PC-9 (cell line): ENCODE data around the gene CPB2. TPM values are rescaled to one million over a fixed set of nuclear protein-coding genes. Genes with fewer than 3 reads are reported as not detected.

ENCODE experiments used
- BruUV-seq: library from RNA; stranded (reverse); fragments of 400-500 nt; replicated peaks from 2 replicates; lab custom pipeline; 2021; lab: Mats Ljungman, UMichigan
- CTCF ChIA-PET: fragments of 300-600 bp; sonication (Branson Sonifier 250); formaldehyde crosslinking; loops from one replicate; lab custom pipeline; 2022; ENCODE audit warnings: antibody characterized with exemption; lab: Charles Lee
- POLR2A ChIA-PET: fragments of 300-600 bp; sonication (Branson Sonifier 250); formaldehyde crosslinking; loops from one replicate; lab custom pipeline; 2022; ENCODE audit warnings: antibody characterized with exemption; ENCODE audit not compliant: unreplicated experiment; lab: Charles Lee
- DNase-seq, 2 experiments: peaks; one replicate each; pipeline versions ENCODE4 v3.0.0 to v3.0.0-alpha.2; 2015 to 2022; ENCODE audit warnings: mixed read lengths in 1 of 2
- H2AFZ ChIP-seq: fragments of 200-600 bp; sonication (generic); 2 replicates; pipeline ENCODE4 v1.8.1; 2017; ENCODE audit warnings: antibody characterized with exemption
- H3F3A ChIP-seq: fragments of 200-600 bp; sonication (generic); 2 replicates; pipeline ENCODE4 v1.8.1; 2017; ENCODE audit warnings: antibody characterized with exemption, mild to moderate bottlenecking, low read depth; ENCODE audit not compliant: insufficient read depth
- H3K27ac ChIP-seq: fragments of 200-600 bp; sonication (generic); 2 replicates; pipeline ENCODE4 v1.6.1; 2016; ENCODE audit warnings: mixed run types
- H3K27me3 ChIP-seq: fragments of 200-600 bp; sonication (generic); 2 replicates; pipeline ENCODE4 v1.6.1; 2016; ENCODE audit warnings: low read depth, mixed run types; ENCODE audit not compliant: insufficient read depth
- H3K36me3 ChIP-seq: fragments of 200-600 bp; sonication (generic); 2 replicates; pipeline ENCODE4 v1.6.1; 2016; ENCODE audit warnings: low read depth, mixed run types
- H3K4me1 ChIP-seq: fragments of 200-600 bp; sonication (generic); replicated peaks from 2 replicates; pipeline ENCODE4 v1.6.1; 2016; ENCODE audit warnings: mixed run types; ENCODE audit not compliant: insufficient read depth
- H3K4me2 ChIP-seq: fragments of 200-600 bp; sonication (generic); 2 replicates; pipeline ENCODE4 v1.6.1; 2017; ENCODE audit warnings: mixed run types
- H3K4me3 ChIP-seq: fragments of 200-600 bp; sonication (generic); 2 replicates; pipeline ENCODE4 v1.6.1; 2016; ENCODE audit warnings: mixed run types
- H3K79me2 ChIP-seq: fragments of 200-600 bp; sonication (generic); 2 replicates; pipeline ENCODE4 v1.6.1; 2017; ENCODE audit warnings: low read depth, mixed run types
- H3K9me2 ChIP-seq: fragments of 200-600 bp; sonication (generic); 2 replicates; pipeline ENCODE4 v1.8.1; 2017; ENCODE audit warnings: mild to moderate bottlenecking; ENCODE audit not compliant: insufficient read depth
- H3K9me3 ChIP-seq: fragments of 200-600 bp; sonication (generic); 2 replicates; pipeline ENCODE4 v1.8.1; 2016; ENCODE audit warnings: low read depth; ENCODE audit not compliant: insufficient read depth
- H4K20me1 ChIP-seq: fragments of 200-600 bp; sonication (generic); 2 replicates; pipeline ENCODE4 v1.8.1; 2017; ENCODE audit not compliant: insufficient read depth
- EZH2 ChIP-seq: fragments of 200-600 bp; sonication (generic); IDR thresholded peaks from 2 replicates; pipeline ENCODE4 v1.8.0; 2017; ENCODE audit warnings: antibody characterized with exemption, low read depth
- intact Hi-C: fragments of 100-400 bp; cut with micrococcal nuclease; formaldehyde crosslinking; loops from one replicate; pipeline ENCODE4 v1.10.0; 2022; ENCODE audit not compliant: unreplicated experiment
- total RNA-seq: library from RNA; stranded (reverse); gene quantifications from 2 replicates; pipeline ENCODE4 v1.2.3, GENCODE V29; 2021
- TF ChIP-seq, protein P1 (sequence below): fragments of 200-600 bp; sonication (generic); conservative IDR thresholded peaks from 2 replicates; pipeline ENCODE4 v1.6.1; 2017; ENCODE audit warnings: mixed run types, antibody characterized with exemption, mild to moderate bottlenecking, moderate library complexity

Gene CPB2
- total RNA-seq, 1 experiment from 2014 or later = not detected

DNA sequence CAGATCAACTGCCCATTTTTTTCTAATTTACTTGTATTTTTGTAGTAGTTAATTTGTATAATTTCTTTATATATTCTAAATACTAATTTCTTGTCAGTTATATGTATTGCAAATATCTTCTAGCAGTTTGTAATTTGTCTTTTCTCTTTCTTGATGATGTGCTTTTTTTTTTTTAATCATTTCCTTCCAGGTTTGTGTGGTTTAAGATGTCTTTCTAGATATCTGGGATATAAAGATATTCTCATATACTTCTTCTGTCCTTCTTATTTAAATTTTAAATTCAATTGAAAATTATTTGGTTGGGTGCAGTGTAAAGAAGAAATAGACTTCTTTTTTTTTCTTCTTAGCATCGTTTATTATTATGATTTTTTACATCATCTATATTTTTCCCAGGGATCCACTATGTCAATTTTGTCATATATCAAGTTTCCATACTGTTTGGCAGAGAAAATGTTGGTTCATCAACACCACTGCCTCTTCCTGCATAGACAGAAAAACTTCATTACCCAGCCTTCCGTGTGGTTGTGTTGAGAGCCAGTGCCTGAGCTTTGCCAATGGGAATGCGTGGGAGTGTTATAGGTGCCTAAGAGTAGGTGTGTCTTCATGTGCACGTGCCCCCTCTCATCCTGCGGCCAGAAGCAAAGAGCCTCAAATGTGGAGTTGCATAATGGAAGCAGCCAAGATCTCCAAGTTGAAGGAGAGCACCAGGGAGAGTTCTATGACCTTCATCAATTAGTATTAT lies 15.8 kb downstream of the CPB2 start:
- Histone ChIP-seq H3K4me1 (no peaks in the 10 kb centered on the region), H3K27ac (no peak overlapping the region), H3K4me3 (no peak overlapping the region), H3K9me2 (no peaks in the 10 kb centered on the region), H3K4me2 (no peak overlapping the region), H3K79me2 (no peaks in the 10 kb centered on the region), H3K27me3 (peaks cover 21% of the 10 kb centered on the region; the same call in 1 of the 2 replicates), H3F3A (no peaks in the 10 kb centered on the region), H4K20me1 (no peaks in the 10 kb centered on the region), H2AFZ (no peak overlapping the region), H3K9me3 (no peaks in the 10 kb centered on the region; the same call in 1 of the 2 replicates), H3K36me3 (no peaks in the 10 kb centered on the region)
- intact Hi-C loops = no loop called here
- no peak for DNase-seq
- CTCF ChIA-PET = no interaction called here
- no TSS peak for BruUV-seq
- no peak for TF ChIP-seq EZH2
- TF ChIP-seq, protein P1, sequence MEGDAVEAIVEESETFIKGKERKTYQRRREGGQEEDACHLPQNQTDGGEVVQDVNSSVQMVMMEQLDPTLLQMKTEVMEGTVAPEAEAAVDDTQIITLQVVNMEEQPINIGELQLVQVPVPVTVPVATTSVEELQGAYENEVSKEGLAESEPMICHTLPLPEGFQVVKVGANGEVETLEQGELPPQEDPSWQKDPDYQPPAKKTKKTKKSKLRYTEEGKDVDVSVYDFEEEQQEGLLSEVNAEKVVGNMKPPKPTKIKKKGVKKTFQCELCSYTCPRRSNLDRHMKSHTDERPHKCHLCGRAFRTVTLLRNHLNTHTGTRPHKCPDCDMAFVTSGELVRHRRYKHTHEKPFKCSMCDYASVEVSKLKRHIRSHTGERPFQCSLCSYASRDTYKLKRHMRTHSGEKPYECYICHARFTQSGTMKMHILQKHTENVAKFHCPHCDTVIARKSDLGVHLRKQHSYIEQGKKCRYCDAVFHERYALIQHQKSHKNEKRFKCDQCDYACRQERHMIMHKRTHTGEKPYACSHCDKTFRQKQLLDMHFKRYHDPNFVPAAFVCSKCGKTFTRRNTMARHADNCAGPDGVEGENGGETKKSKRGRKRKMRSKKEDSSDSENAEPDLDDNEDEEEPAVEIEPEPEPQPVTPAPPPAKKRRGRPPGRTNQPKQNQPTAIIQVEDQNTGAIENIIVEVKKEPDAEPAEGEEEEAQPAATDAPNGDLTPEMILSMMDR = no peak
- POLR2A ChIA-PET = no interaction called here

DNA sequence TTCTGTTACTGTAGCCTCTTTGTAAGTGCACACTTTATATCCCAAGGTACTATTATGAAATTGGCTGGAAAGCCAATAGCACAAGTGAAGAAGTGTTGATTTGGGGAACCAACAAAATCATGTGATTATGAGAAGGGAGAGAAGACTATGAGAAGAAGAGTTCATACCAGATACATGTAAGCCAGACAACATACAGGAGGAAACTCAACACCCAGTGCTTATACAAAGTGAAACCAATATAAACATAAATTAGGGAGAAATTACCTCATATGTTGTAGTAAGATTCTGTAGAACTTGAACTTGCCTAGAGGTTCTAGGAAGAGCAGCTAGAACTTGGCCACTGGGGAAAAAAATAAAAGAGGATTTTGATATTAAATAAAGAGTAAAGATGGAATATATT lies 17.4 kb downstream of the CPB2 start:
- Histone ChIP-seq H3F3A (no peaks in the 10 kb centered on the region), H3K36me3 (no peaks in the 10 kb centered on the region), H3K4me1 (no peaks in the 10 kb centered on the region), H3K4me3 (no peak overlapping the region), H3K27me3 (0 out of 2 replicates have a peak, but pooled peaks cover 5% of the 10 kb centered on the region), H3K27ac (no peak overlapping the region), H3K79me2 (no peaks in the 10 kb centered on the region), H3K9me2 (no peaks in the 10 kb centered on the region), H3K9me3 (no peaks in the 10 kb centered on the region; the same call in 1 of the 2 replicates), H4K20me1 (no peaks in the 10 kb centered on the region), H3K4me2 (no peak overlapping the region), H2AFZ (no peak overlapping the region)
- no TSS peak for BruUV-seq
- intact Hi-C loops = no loop called here
- TF ChIP-seq, protein P1 = no peak
- TF ChIP-seq EZH2 = no peak
- POLR2A ChIA-PET = interaction anchor here (0.7 kb wide), 1 partner anchor 1070 kb away, joined by 9 read pairs; no protein-coding TSS in a partner anchor
- DNase-seq = no peak
- CTCF ChIA-PET = no interaction called here

DNA sequence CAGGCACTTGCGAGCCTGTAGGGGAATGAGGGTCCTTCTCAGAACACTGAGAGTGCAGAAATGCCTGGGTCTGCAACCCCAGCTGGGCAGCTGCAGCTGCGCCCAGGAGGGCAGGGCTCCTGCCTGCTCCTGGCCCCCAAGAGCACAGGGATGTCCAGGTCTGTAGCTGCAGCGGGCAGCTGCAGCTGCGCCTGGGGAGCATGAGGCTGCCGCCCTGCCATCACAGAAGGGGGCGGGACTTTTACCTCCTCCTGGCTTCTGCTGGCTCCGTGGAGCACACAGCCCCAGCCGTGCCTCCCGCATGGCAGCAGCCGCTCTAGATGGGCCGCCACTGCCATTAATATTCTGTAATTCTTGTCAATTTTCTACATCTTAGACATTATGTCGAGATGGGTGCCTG lies 17.8 kb downstream of the CPB2 start:
- intact Hi-C loops = no loop called here
- H3K9me2 ChIP-seq = no peaks in the 10 kb centered on the region
- H3K27me3 ChIP-seq = 0 out of 2 replicates have a peak, but pooled peaks cover under 1% of the 10 kb centered on the region
- H3F3A ChIP-seq = no peaks in the 10 kb centered on the region
- no peak overlapping the region for H3K4me2 ChIP-seq
- DNase-seq = peak in 1 of 2 experiments; percentile 2
- H4K20me1 ChIP-seq = no peaks in the 10 kb centered on the region
- H2AFZ ChIP-seq = no peak overlapping the region
- no peaks in the 10 kb centered on the region for H3K4me1 ChIP-seq
- H3K4me3 ChIP-seq = no peak overlapping the region
- CTCF ChIA-PET = no interaction called here
- H3K79me2 ChIP-seq = no peaks in the 10 kb centered on the region
- H3K27ac ChIP-seq = no peak overlapping the region
- POLR2A ChIA-PET = interaction anchor here (0.7 kb wide), 1 partner anchor 1069 kb away, joined by 9 read pairs; no protein-coding TSS in a partner anchor
- no TSS peak for BruUV-seq
- H3K9me3 ChIP-seq = no peaks in the 10 kb centered on the region; the same call in 1 of the 2 replicates
- H3K36me3 ChIP-seq = no peaks in the 10 kb centered on the region
- TF ChIP-seq, protein P1 = no peak
- TF ChIP-seq EZH2 = no peak
